ENCODE results near the gene ABTB2.
A peak's percentile ranks its signal among the peaks of the same experiment; 100 is the strongest.

ABTB2 gene

DNA sequence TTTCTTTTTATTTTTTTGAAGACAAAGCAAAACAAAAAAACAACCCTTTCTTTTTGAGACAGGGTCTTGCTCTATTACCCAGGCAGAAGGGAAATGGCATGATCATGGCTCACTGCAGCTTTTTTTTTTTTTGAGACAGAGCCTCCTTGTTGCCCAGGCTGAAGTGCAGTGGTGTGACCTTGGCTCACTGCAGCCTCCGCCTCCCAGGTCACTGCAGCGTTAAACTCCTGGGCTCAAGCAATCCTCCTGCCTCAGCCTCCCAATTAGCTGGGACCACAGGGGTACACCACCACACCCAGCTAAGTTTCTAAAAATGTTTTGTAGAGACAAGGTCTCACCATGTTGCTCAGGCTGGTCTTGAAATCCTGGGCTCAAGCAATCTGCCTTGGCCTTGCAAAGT lies 124.6 kb downstream of the ABTB2 start:
- DNase-seq (ENCODE audit: extremely low read depth, low read depth) = no peak
- no peak for TF ChIP-seq CTCF (IDR thresholded peaks at IDR 0.05; ENCODE audit: low read depth, low read length)

DNA sequence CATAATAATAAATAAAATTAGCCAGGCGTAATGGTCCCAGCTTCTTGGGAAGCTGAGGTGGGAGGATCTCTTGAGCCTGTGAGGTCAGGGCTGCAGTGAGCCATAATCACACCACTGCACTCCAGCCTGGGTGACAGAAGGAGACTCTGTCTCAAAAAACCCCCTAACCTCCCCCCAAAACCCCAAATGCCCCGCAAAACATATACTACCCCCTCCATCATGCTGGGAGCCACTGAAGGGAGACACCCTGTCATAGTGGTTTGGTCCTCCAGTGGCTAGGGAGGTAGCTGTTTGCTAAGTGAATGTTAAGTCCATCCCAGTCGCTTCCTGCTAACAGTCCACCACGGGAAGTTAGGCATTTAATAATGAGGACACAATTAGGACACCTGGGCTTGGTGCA lies 125.0 kb downstream of the ABTB2 start:
- no peak for TF ChIP-seq CTCF (IDR thresholded peaks at IDR 0.05; ENCODE audit: low read depth, low read length)
- DNase-seq (ENCODE audit: extremely low read depth, low read depth) = no peak

DNA sequence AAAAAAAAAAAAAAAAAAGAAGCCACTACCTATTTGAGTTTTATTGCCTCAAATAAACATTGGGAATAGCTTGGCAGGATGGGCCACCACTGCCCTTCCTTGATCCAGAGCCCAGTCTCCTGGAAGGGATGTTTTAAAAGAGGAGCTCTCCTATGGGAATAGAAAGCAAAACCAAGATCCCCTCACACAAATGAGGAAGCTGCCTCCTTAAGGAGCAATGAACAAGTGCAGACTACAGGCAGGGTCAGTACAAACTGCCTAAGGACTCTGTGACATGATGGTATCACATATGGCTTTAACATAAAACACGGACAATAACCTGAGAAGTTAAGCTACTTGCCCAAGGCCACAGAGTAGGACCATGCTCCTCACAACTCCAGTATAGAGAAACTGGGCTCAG lies 131.6 kb downstream of the ABTB2 start:
- no peak for TF ChIP-seq CTCF (IDR thresholded peaks at IDR 0.05; ENCODE audit: low read depth, low read length)
- no peak for DNase-seq (ENCODE audit: extremely low read depth, low read depth)

DNA sequence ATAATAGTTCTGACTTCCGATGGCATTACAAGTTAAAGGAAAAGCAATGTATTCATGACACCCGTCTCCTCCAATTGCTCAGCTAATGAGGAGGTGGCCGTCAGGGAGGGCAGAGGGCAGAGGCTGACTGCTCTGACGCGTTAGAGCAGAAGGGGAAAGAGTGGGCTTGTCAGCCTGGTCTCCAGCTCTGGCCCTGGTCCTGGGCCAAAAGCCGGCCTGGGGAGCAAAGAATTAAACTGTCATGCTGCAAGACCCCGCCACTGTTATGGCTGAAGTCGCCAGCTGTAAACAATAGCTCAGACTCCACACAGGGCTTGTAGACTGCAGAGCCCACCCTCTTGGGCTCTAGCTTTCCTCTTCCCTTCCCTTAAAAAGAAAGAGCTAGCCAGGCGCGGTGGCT lies 132.7 kb downstream of the ABTB2 start:
- no peak for TF ChIP-seq CTCF (IDR thresholded peaks at IDR 0.05; ENCODE audit: low read depth, low read length)
- no peak for DNase-seq (ENCODE audit: extremely low read depth, low read depth)

DNA sequence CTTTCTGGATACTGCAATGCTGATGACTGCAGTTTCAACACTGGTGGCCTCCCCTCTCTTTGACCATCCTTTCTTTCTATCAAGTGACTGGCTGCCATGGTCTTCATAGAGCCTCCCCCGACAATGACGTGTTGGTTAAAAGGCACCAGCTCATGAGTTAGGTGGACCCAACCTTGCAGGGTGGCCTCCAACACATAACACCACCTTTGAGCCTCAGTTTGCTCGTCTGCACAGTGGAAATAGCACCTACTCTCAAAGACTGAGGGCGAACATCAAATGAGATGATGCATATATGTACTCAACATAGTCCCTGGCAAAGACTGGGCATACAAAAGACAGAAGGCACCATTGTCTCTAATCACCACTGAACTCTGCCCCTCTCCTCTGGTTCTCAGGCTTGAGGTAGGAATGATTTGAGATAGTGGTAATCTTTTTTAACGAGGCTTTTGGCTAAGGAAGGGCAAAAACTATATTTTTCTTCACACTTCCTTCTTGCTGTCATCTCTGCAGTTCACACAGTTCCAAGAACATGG lies 133.3 kb downstream of the ABTB2 start:
- DNase-seq (ENCODE audit: extremely low read depth, low read depth) = no peak
- no peak for TF ChIP-seq CTCF (IDR thresholded peaks at IDR 0.05; ENCODE audit: low read depth, low read length)

GRCh38 chr11:34223907-34224306 lies 133.9 kb downstream of the ABTB2 start:
- no peak for TF ChIP-seq CTCF (IDR thresholded peaks at IDR 0.05; ENCODE audit: low read depth, low read length)
- DNase-seq (ENCODE audit: extremely low read depth, low read depth) = no peak

DNA sequence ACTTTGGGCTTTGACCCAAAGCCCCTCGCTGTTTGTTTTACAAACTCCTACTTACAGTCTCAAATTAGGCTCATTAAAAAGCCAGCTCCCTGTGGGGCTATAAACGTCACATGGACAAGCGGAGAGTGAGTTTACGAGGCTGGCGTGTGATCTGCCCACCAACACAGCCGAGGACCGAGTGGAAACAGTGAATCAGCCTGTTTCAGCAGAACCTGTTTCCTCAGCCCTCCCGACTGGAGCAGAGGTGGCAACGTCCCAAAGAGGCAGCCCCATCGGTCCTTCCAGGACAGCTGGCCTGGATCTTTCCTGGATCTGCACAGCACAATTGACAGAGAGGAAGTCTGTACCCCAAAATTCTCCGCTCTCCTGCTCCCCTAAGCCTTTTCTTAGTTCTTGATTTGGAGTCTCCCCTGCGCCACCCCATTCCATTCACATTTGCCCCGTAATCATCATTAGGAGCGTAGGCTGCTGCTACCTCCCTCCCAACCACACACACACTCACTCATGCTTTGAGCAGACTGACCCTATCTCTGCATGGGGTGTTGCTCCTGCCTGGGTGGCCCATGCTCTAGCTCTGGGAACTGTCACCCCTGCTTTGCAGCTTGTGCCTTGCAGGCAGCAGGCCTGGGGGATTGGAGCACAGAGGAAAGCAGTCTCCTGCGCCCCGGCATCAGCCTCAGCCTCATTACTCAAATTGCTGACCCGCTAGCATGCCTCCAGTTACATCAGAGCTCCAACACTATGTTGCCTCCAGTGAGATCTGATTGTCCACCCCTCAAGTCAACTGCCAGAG lies 134.6 kb downstream of the ABTB2 start:
- peak; percentile 68 for DNase-seq (ENCODE audit: extremely low read depth, low read depth)
- TF ChIP-seq CTCF (IDR thresholded peaks at IDR 0.05; ENCODE audit: low read depth, low read length) = no peak

Data from AG09319 (cell line).